OCI-LY3 (cell line): ENCODE results near the gene PERM1.
"Not testable (repeated sequence)": the region's sequence is repeated elsewhere in the genome, so short reads cannot be mapped to it uniquely, and the experiment has no call there.

Source experiments
- H2AFZ ChIP-seq: fragments of 200-600, 300-600 bp; shearing (Covaris generic); 2 replicates; pipeline ENCODE4 v1.6.0; 2014; ENCODE audit warnings: antibody characterized with exemption, low read depth, low read length
- H3K27ac ChIP-seq: fragments of 200-600, 300-600 bp; sonication (generic); 2 replicates; pipeline ENCODE4 v1.5.1; 2014; ENCODE audit warnings: mild to moderate bottlenecking, low read length, moderate library complexity, mixed read lengths
- H3K27me3 ChIP-seq: fragments of 200-600, 300-600 bp; sonication (generic); 2 replicates; pipeline ENCODE4 v1.6.1; 2014; ENCODE audit warnings: low read depth, low read length, mixed read lengths
- H3K36me3 ChIP-seq: fragments of 200-600, 300-600 bp; sonication (generic); replicated peaks from 2 replicates; pipeline ENCODE3; 2014; ENCODE audit warnings: low read depth, low read length, mixed read lengths
- H3K4me1 ChIP-seq: fragments of 300-600, 200-600 bp; sonication (generic); 2 replicates; pipeline ENCODE4 v1.6.1; 2014; ENCODE audit warnings: low read length, mixed read lengths
- H3K4me2 ChIP-seq: fragments of 200-600, 300-600 bp; sonication (generic); 2 replicates; pipeline ENCODE4 v1.6.1; 2014; ENCODE audit warnings: low read length, mixed read lengths
- H3K4me3 ChIP-seq: fragments of 300-600, 200-600 bp; sonication (generic); 2 replicates; pipeline ENCODE4 v1.5.1; 2014; ENCODE audit warnings: antibody characterized with exemption, mild to moderate bottlenecking, low read length, moderate library complexity
- H3K79me2 ChIP-seq: fragments of 300-600, 200-600 bp; shearing (Covaris generic); 2 replicates; pipeline ENCODE4 v1.6.1; 2014; ENCODE audit warnings: mild to moderate bottlenecking, low read length, mixed read lengths
- H3K9ac ChIP-seq: fragments of 300-600, 200-600 bp; shearing (Covaris generic); 2 replicates; pipeline ENCODE4 v1.6.0; 2014; ENCODE audit warnings: mild to moderate bottlenecking, low read length, moderate library complexity
- H3K9me3 ChIP-seq: fragments of 200-600, 300-600 bp; shearing (Covaris generic); 2 replicates; pipeline ENCODE4 v1.6.1; 2014; ENCODE audit warnings: low read length, mixed read lengths; ENCODE audit not compliant: insufficient read depth
- H4K20me1 ChIP-seq: fragments of 200-600, 300-600 bp; sonication (generic); 2 replicates; pipeline ENCODE4 v1.6.1; 2016; ENCODE audit warnings: low read length, mixed read lengths; ENCODE audit not compliant: insufficient read depth
- CTCF ChIP-seq: fragments of 200-600, 300-600 bp; sonication (generic); IDR thresholded peaks from 2 replicates; pipeline ENCODE4 v1.5.1; 2014; ENCODE audit warnings: antibody characterized with exemption, low read length, low read depth
- EZH2phosphoT487 ChIP-seq: fragments of 200-600 bp; shearing (Covaris generic); IDR thresholded peaks from 2 replicates; pipeline ENCODE4 v1.6.1; 2018; ENCODE audit warnings: antibody characterized with exemption, mixed run types, low read depth

The PERM1 gene

GRCh38 chr1:1011396-1011949, 29.6 kb upstream of the PERM1 start:
- H3K79me2 ChIP-seq, result no peaks in the 10 kb centered on the region
- H3K27ac ChIP-seq, result no peak overlapping the region
- no peak overlapping the region for H3K4me3 ChIP-seq
- H4K20me1 ChIP-seq, result no peaks in the 10 kb centered on the region
- H3K36me3 ChIP-seq, result no peaks in the 10 kb centered on the region
- H3K27me3 ChIP-seq, result no peaks in the 10 kb centered on the region
- no peaks in the 10 kb centered on the region for H3K9me3 ChIP-seq
- no peak overlapping the region for H3K4me2 ChIP-seq
- no peak overlapping the region for H2AFZ ChIP-seq
- TF ChIP-seq EZH2phosphoT487 (no peak), CTCF (no peak)
- no peak overlapping the region for H3K9ac ChIP-seq
- H3K4me1 ChIP-seq, result peaks cover 12% of the 10 kb centered on the region; the same call in 1 of the 2 replicates

- H3K9ac ChIP-seq, H3K36me3 ChIP-seq, H3K27me3 ChIP-seq, H3K79me2 ChIP-seq, H2AFZ ChIP-seq, H3K4me3 ChIP-seq, H4K20me1 ChIP-seq, H3K9me3 ChIP-seq, H3K4me2 ChIP-seq, H3K27ac ChIP-seq: not testable (repeated sequence)
- peaks cover 12% of the 10 kb centered on the region; the same call in 1 of the 2 replicates for H3K4me1 ChIP-seq
Measured at GRCh38 chr1:1010131-1010530, 28.2 kb upstream of the PERM1 start.

GRCh38 chr1:1006305-1007159, 24.6 kb upstream of the PERM1 start:
- H3K27ac ChIP-seq, result no peak overlapping the region
- H3K36me3 ChIP-seq, result no peaks in the 10 kb centered on the region
- H3K27me3 ChIP-seq, result peaks cover 29% of the 10 kb centered on the region
- no peaks in the 10 kb centered on the region for H3K9me3 ChIP-seq
- peaks cover 3% of the 10 kb centered on the region; the same call in 1 of the 2 replicates for H3K4me1 ChIP-seq
- no peak for TF ChIP-seq CTCF
- no peak for TF ChIP-seq EZH2phosphoT487
- H3K4me3 ChIP-seq, result no peak overlapping the region
- H3K4me2 ChIP-seq, result no peak overlapping the region
- H4K20me1 ChIP-seq, result no peaks in the 10 kb centered on the region
- no peaks in the 10 kb centered on the region for H3K79me2 ChIP-seq
- no peak overlapping the region for H2AFZ ChIP-seq
- H3K9ac ChIP-seq, result no peak overlapping the region

- Histone ChIP-seq H3K4me3 (no peak overlapping the region), H3K4me2 (no peak overlapping the region), H3K79me2 (no peaks in the 10 kb centered on the region), H3K4me1 (peaks cover 3% of the 10 kb centered on the region; the same call in 1 of the 2 replicates), H3K9ac (no peak overlapping the region), H3K27ac (no peak overlapping the region), H3K9me3 (no peaks in the 10 kb centered on the region), H4K20me1 (no peaks in the 10 kb centered on the region), H2AFZ (no peak overlapping the region), H3K27me3 (peaks cover 29% of the 10 kb centered on the region), H3K36me3 (no peaks in the 10 kb centered on the region)
- TF ChIP-seq EZH2phosphoT487 (no peak), CTCF (no peak)
Measured at GRCh38 chr1:1005774-1006304, 23.9 kb upstream of the PERM1 start.
